ENCODE results near the gene EIF4EBP2. TPM values are rescaled to one million over a fixed set of nuclear protein-coding genes. Genes with fewer than 3 reads are reported as not detected.
A peak's percentile ranks its signal among the peaks of the same experiment; 100 is the strongest.

Gene EIF4EBP2
- total and polyA plus RNA-seq, 12 donors, result 17.3 to 128 (median 78.3) TPM

DNA sequence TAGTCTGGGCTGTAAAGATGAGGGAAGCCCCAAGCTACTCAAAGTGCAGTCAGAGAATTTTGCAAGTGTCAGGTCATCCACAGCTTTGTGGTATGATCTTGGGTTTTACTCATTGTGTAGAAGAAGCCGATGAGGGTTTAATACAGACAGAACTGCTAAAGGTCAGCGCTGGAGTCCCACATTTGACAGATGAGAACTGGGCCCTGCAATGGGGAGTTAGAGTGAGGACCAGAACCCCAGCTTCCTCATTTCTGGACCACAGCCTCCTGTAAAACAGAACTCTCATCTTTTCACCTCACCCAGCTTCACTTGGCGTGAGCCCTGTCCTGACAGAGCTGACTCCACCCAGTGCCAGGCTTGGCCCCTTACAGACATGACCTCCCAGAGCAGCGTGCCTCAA is 41.6 kb upstream of the EIF4EBP2 start:
- Histone ChIP-seq H3K27me3 (peaks cover 0 to 3% (median 0%) of the 10 kb centered on the region in 7 donors), H3K36me3 (no peaks in the 10 kb centered on the region), H3K9me3 (no peaks in the 10 kb centered on the region), H3K4me3 (no peak overlapping the region), H3K4me1 (peaks cover 9 to 31% (median 21%) of the 10 kb centered on the region in 9 donors), H3K27ac (no peak overlapping the region)
- intact Hi-C loops (cut with DNase I), result loop anchor here in 8 of 10 donors (5.0 kb wide), 4 partner anchors 90 to 140 kb away; no protein-coding TSS in a partner anchor
- WGBS, 2 donors, result 92 to 98% methylated on average over 4 of the region's 4 CpGs
- DNase-seq, result no peak
- TF ChIP-seq, protein P1, sequence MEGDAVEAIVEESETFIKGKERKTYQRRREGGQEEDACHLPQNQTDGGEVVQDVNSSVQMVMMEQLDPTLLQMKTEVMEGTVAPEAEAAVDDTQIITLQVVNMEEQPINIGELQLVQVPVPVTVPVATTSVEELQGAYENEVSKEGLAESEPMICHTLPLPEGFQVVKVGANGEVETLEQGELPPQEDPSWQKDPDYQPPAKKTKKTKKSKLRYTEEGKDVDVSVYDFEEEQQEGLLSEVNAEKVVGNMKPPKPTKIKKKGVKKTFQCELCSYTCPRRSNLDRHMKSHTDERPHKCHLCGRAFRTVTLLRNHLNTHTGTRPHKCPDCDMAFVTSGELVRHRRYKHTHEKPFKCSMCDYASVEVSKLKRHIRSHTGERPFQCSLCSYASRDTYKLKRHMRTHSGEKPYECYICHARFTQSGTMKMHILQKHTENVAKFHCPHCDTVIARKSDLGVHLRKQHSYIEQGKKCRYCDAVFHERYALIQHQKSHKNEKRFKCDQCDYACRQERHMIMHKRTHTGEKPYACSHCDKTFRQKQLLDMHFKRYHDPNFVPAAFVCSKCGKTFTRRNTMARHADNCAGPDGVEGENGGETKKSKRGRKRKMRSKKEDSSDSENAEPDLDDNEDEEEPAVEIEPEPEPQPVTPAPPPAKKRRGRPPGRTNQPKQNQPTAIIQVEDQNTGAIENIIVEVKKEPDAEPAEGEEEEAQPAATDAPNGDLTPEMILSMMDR (IDR thresholded peaks at IDR 0.05), result no peak
- no peak for ATAC-seq

DNA sequence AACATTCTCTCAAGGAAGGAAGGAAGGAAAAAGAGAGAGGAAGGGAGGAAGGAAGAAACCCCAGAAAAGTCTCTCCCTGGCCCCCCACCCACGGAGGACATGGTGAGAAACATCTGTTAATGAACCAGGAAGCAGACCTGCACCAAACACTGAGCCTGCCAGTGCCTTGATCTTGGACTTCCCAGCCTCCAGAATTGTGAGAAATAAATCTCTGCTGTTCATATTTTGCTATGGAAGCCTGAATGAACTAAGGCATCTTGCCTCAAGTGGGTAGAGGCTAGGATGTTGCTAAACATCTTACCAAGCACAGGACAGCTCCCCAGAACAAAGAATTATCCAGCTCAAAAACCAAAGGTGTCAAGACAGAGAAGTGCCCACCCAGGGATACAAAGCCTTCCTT is 40.7 kb upstream of the EIF4EBP2 start:
- H3K36me3 ChIP-seq, result no peaks in the 10 kb centered on the region
- ATAC-seq (no peak), DNase-seq (no peak)
- H3K27ac ChIP-seq, result peak overlapping the region in 9 of 10 donors; percentile 62 to 81 (median 75)
- intact Hi-C loops (cut with DNase I), result loop anchor here in 8 of 10 donors (5.0 kb wide), 4 partner anchors 91 to 141 kb away; no protein-coding TSS in a partner anchor
- no peaks in the 10 kb centered on the region for H3K9me3 ChIP-seq
- H3K4me3 ChIP-seq, result no peak overlapping the region
- TF ChIP-seq, protein P1 (IDR thresholded peaks at IDR 0.05), result no peak
- H3K4me1 ChIP-seq, result peaks cover 9 to 21% (median 16%) of the 10 kb centered on the region in 9 donors
- H3K27me3 ChIP-seq, result peaks cover 0 to 3% (median 0%) of the 10 kb centered on the region in 7 donors
- WGBS, 2 donors, result 67 to 84% methylated on average over 1 of the region's 1 CpG

DNA sequence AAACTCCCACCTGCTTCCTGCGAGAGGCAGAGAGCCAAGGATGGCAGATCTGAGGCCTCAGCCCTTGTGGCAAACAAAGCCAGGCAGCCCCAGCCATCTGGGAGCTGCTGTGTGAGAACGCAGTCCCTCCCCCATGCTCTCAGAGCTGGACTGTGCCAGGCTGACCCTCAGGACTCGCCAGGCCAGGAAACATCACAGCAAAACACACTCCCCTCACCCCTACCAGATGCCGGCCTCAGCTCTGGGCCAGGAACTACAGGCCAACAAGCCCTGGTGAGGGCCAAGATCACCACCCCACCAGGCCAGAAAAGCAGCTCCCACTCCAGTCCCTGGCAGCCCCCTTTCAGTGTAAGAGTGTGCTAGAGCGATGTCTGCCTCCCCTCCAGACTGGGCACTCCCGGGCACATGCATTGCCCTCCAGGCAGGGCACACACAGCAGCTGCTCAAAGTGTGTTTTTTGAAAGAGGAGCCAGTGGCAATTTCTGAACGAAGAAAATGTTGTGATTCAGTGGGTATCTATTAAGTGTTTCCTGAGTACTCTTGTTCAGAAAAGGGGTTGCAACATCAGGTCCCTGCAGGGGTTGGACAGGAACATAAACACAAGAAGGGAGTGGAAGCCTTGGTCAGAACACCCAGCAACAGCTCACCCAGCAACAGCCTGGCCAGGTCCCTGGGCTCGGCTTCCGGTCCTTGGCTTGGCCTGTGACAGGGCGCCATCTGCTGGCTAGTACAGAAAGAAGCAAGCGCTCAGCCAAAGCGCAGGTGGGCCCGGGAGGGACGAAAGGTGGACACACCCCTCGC is 39.8 kb upstream of the EIF4EBP2 start:
- TF ChIP-seq, protein P1 (IDR thresholded peaks at IDR 0.05), result peak; percentile 91 to 97 (median 96)
- ATAC-seq, result peak; percentile 95 to 99 (median 97)
- Histone ChIP-seq H3K27me3 (no peaks in the 10 kb centered on the region), H3K4me3 (peak overlapping the region in 2 of 10 donors; percentile 16 to 22), H3K4me1 (peaks cover 9 to 19% (median 16%) of the 10 kb centered on the region in 9 donors), H3K9me3 (no peaks in the 10 kb centered on the region), H3K27ac (peak overlapping the region; percentile 13 to 81 (median 74)), H3K36me3 (no peaks in the 10 kb centered on the region)
- DNase-seq, result peak; percentile 88
- 23 to 36% methylated on average over 15 of the region's 15 CpGs for WGBS, 2 donors
- intact Hi-C loops (cut with DNase I), result loop anchor here (1.0 to 5.0 kb wide), 8 partner anchors 91 to 143 kb away; no protein-coding TSS in a partner anchor

DNA sequence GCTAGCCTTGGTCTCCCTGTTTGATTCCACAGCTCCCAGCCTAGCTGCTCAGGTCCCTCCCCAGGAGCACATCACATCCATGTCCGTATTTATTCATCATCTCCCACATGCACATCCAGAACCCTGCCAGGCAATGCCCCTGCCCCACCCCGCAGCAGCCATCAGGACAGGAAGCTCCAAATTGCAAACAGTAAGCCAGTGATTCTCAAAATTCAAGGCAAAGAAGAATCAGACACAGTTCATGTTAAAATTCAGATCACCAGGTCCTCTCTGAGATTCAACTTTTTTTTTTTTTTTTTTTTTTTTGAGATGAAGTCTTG is 39.2 kb upstream of the EIF4EBP2 start:
- peak in 1 of 8 donors; percentile 5 for ATAC-seq
- H3K4me1 ChIP-seq, result peaks cover 9 to 19% (median 16%) of the 10 kb centered on the region in 9 donors
- TF ChIP-seq, protein P1 (IDR thresholded peaks at IDR 0.05), result peak in 2 of 9 donors; percentile 31 to 34
- 48 to 58% methylated on average over 2 of the region's 2 CpGs for WGBS, 2 donors
- no peak overlapping the region for H3K4me3 ChIP-seq
- no peaks in the 10 kb centered on the region for H3K27me3 ChIP-seq
- no peak overlapping the region for H3K27ac ChIP-seq
- intact Hi-C loops (cut with DNase I), result loop anchor here (1.0 to 5.0 kb wide), 8 partner anchors 92 to 143 kb away; no protein-coding TSS in a partner anchor
- H3K9me3 ChIP-seq, result no peaks in the 10 kb centered on the region
- H3K36me3 ChIP-seq, result no peaks in the 10 kb centered on the region
- no peak for DNase-seq

Data from heart right ventricle (tissue), 16 donors.